ENCODE results near the gene ENTPD8.

DNA sequence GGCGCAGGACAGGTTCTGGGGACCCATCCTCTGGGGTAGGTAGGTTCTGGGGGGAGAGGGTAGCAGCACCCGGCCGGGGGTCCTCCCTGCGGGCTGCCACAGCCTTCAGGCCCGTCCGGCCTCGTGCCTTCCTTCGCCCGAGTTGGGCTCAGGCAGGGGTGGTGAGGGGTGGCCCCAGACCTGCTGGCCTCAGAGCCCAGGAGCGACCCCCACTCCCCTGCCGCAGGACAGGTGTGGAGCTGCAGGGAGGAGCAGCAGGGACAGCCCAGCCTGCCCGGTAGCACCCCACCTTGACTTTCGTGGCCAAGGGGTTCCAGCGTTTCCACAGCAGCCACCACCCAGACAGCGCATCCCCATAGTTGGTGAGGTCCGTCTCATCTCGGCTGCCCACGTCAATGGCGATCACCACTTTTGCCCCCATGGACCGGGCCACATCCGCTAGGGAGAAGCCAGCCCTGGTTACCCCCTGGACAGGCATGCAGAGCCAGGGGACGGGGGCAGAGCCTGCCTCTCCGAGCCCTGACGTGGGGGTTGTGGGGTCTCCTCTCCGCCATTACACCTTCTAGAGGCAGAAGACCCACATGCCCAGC is 21.3 kb upstream of the ENTPD8 start:
- TF ChIP-seq, protein P1, sequence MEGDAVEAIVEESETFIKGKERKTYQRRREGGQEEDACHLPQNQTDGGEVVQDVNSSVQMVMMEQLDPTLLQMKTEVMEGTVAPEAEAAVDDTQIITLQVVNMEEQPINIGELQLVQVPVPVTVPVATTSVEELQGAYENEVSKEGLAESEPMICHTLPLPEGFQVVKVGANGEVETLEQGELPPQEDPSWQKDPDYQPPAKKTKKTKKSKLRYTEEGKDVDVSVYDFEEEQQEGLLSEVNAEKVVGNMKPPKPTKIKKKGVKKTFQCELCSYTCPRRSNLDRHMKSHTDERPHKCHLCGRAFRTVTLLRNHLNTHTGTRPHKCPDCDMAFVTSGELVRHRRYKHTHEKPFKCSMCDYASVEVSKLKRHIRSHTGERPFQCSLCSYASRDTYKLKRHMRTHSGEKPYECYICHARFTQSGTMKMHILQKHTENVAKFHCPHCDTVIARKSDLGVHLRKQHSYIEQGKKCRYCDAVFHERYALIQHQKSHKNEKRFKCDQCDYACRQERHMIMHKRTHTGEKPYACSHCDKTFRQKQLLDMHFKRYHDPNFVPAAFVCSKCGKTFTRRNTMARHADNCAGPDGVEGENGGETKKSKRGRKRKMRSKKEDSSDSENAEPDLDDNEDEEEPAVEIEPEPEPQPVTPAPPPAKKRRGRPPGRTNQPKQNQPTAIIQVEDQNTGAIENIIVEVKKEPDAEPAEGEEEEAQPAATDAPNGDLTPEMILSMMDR (conservative IDR thresholded peaks at IDR 0.05; ENCODE audit: low read depth, low read length): no peak
- TF ChIP-seq EZH2 (IDR thresholded peaks at IDR 0.05; ENCODE audit: low read length, unreplicated experiment): no peak
- TF ChIP-seq EZH2phosphoT487 (IDR thresholded peaks at IDR 0.05; ENCODE audit: borderline replicate concordance, low read length): no peak
